PC-9 (cell line): ENCODE measurements around the gene GSN.

Experiments
- EZH2 ChIP-seq: fragments of 200-600 bp; sonication (generic); IDR thresholded peaks from 2 replicates; pipeline ENCODE4 v1.8.0; 2017; ENCODE audit warnings: antibody characterized with exemption, low read depth
- TF ChIP-seq, protein P1 (sequence below): fragments of 200-600 bp; sonication (generic); conservative IDR thresholded peaks from 2 replicates; pipeline ENCODE4 v1.6.1; 2017; ENCODE audit warnings: mixed run types, antibody characterized with exemption, mild to moderate bottlenecking, moderate library complexity

DNA sequence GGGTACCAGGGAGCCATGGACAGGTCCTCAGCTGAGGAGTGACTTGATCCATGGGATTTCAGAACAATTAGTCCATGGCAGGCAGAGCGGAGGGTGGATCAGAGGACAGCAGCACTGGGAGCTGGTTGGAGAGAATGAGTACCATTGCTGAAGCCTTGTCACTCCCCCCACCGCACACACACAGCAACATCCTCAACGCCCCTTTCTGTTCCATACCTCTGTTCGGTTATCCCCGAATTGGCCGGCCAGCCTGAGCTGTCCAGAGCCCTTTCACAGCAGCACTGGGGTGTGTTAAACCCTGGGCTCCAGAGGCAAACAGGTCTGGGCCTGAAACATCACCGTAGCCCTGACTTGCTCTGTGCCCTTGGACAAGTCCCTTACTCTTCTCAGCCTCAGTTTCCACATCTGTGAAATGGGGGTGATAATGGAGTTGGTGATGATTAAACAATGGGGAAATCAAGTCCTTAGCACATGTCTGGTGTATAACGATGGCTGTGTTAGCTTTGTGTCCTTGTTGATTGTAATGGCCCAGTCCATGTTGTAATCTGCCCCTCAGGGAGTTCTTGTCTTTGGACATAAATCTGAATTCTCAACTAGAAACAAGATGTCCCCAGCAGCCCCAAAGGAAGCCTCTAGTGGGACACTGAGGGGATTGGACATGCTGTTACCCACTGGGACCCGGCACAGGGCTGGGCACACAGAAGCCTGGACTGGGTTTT, 16.9 kb downstream of the GSN start:
- TF ChIP-seq, protein P1, sequence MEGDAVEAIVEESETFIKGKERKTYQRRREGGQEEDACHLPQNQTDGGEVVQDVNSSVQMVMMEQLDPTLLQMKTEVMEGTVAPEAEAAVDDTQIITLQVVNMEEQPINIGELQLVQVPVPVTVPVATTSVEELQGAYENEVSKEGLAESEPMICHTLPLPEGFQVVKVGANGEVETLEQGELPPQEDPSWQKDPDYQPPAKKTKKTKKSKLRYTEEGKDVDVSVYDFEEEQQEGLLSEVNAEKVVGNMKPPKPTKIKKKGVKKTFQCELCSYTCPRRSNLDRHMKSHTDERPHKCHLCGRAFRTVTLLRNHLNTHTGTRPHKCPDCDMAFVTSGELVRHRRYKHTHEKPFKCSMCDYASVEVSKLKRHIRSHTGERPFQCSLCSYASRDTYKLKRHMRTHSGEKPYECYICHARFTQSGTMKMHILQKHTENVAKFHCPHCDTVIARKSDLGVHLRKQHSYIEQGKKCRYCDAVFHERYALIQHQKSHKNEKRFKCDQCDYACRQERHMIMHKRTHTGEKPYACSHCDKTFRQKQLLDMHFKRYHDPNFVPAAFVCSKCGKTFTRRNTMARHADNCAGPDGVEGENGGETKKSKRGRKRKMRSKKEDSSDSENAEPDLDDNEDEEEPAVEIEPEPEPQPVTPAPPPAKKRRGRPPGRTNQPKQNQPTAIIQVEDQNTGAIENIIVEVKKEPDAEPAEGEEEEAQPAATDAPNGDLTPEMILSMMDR, result no peak
- TF ChIP-seq EZH2, result no peak
